GM18511 (cell line): ENCODE data around the gene HIRIP3.

Experiments
- ATAC-seq: cut with Tn5 transposase; IDR thresholded peaks from one replicate; pipeline ENCODE4 v1.9.1; 2021; ENCODE audit warnings: mild to moderate bottlenecking, moderate library complexity; ENCODE audit not compliant: unreplicated experiment

The HIRIP3 gene

DNA sequence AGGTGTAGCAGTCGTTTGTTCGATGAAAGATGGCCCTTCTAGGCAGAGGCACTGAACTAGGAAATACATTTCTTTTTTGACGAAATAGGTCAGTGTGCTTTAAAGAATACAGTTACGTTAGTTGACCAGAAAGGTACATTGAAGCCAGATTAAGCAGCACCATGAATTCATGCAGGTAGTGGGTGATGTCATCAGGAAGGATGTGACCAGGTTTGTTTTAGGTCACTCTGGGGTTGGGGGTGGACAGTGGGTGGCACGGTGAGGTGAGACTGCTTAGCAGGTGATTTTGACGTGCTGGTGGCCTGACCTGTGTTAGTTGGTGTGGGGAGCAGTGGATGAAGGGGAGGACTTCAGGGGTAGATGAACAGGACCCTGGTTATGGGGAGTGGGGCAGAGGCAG is 4.2 kb upstream of the HIRIP3 start:
- ATAC-seq = no peak

DNA sequence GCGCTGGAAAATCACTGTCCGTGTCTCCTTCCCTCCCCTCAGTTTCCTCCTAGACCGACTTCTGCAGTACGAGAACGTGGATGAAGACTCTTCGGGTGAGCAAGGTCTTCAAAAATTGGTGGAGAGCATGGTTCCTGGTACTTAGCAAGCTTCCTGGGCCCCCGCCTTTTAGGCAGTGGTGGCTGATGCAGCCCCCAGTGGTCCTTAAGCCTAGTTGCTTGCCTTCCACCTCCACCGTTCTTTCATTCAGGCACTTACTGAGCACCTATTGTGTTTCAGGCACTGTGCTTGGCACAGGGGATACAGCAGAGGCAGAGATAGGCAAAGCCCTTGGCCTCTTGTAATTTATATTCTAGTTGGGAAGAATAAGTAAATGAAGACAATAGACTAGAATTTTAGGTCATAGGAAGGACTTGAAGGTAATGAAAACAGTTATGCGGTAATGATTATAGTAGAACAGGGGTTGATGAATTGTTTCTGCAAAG is 1.4 kb upstream of the HIRIP3 start:
- no peak for ATAC-seq

GRCh38 chr16:29995911-29996765 is 721 bp upstream of the HIRIP3 start, which contains the start of gene INO80E:
INO80E (plus strand) TSS chr16:29996241; CDS start chr16:29996311, 70 bp downstream.
- ATAC-seq = peak; percentile 92

GRCh38 chr16:29994600-29995323 is 655 bp downstream of the HIRIP3 start:
- ATAC-seq = peak; percentile 37

- no peak for ATAC-seq
Measured at GRCh38 chr16:29993903-29994599, 1.4 kb downstream of the HIRIP3 start.

GRCh38 chr16:29993191-29993902 is 2.1 kb downstream of the HIRIP3 start:
- no peak for ATAC-seq

DNA sequence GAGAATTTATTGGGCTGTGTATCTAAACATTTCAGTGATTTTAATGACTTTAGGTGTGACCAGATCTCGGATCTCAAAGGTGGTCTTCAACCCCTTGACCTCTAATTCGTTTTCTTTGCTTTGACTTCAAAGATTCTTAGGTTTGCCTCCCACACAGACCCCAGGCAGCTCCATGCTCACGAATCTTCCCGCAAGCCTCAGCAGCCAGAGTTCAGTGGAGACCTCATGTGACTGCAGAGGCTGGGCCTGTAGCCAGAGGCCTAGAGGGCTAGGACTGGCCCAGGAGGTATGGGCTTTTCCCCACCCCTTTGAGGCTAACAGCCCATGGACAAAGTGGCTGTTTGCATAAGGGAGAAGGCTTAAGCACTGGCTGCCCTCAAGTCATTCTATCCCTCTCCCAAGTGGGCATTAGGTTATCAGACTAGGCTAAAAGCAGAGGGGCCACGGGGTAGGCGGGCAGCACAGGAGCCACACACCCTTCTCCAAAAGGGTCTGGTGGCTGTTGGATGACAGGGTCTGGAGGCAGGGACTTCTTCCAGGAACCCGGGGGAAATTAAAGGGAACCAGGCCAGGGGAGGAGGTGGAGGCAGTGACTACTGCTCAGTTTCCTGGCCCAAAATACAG is 3.0 kb downstream of the HIRIP3 start:
- ATAC-seq = no peak

DNA sequence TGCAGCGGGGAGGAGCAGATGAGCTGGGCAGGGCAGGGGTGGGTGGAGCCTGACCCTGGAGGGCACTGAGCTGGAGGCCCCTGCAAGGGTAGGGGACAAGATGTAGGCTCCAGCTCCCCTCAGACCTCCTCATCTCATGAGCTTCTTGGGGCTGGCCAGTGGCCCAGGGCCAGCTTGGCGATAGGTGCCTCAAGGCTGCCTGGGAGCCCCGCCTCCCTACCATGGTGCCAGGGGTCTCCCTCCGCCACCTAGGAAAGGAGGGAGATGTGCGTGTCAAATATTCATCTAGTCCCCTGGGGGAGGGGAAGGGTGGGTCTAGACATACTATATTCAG is 3.9 kb downstream of the HIRIP3 start:
- ATAC-seq = no peak

DNA sequence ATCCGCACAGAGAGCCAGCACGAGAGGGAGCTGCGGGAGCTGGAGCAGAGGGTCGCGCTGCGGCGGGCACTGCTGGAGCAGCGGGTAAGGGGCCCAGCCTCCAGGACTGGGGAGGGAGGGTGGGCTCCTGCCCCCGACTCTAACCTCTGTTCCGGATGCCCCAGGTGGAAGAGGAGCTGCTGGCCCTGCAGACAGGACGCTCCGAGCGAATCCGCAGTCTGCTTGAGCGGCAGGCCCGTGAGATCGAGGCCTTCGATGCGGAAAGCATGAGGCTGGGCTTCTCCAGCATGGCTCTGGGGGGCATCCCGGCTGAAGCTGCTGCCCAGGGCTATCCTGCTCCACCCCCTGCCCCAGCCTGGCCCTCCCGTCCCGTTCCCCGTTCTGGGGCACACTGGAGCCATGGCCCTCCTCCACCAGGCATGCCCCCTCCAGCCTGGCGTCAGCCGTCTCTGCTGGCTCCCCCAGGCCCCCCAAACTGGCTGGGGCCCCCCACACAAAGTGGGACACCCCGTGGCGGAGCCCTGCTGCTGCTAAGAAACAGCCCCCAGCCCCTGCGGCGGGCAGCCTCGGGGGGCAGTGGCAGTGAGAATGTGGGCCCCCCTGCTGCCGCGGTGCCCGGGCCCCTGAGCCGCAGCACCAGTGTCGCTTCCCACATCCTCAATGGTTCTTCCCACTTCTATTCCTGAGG is 4.4 kb downstream of the HIRIP3 start:
- no peak for ATAC-seq

- ATAC-seq = no peak
Measured at GRCh38 chr16:29990034-29990433, 5.4 kb downstream of the HIRIP3 start.

GRCh38 chr16:29989111-29989858 is 6.1 kb downstream of the HIRIP3 start:
- ATAC-seq = no peak

DNA sequence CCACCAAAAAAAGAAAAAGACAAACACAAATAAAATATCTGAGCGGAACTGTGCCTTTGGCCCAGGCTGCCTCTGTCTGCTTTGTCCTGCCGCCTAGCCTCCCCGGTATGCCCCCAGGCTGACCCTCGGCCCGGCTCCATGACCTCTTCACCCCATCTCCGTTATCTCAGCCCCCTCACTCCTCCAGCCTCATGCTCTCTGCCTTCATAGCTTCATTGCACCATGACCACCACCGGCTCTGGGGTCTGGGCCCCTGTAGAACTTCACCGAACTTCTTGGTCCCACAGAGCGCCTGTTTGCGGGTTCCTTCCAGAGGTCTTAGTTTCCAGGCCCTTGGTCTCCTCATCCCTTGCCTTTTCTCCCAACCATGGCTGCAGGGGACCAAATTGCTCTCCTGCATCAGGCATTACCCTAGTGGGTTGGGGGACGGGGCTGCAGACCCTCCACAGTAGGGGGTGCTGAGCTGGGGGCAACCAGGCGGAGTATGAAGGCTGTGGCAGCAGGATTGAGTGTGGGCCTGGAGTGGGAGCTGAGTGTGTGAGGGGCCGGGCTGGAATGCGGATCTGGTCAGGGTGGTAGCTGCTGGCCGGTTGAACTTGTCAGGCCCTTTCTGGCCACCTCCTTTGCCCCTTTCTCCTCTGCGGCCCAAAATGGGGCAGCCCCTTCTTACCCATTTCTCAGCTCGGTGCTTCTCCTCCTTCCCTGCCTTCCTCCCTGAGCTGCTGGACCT is 6.9 kb downstream of the HIRIP3 start:
- ATAC-seq = no peak

GRCh38 chr16:29987371-29988085 is 7.9 kb downstream of the HIRIP3 start:
- no peak for ATAC-seq

DNA sequence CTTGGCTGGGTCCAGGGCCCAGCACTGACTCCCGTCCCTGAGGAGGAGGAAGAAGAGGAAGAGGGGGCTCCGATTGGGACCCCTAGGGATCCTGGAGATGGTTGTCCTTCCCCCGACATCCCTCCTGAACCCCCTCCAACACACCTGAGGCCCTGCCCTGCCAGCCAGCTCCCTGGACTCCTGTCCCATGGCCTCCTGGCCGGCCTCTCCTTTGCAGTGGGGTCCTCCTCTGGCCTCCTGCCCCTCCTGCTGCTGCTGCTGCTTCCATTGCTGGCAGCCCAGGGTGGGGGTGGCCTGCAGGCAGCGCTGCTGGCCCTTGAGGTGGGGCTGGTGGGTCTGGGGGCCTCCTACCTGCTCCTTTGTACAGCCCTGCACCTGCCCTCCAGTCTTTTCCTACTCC is 8.5 kb downstream of the HIRIP3 start:
- ATAC-seq = no peak

DNA sequence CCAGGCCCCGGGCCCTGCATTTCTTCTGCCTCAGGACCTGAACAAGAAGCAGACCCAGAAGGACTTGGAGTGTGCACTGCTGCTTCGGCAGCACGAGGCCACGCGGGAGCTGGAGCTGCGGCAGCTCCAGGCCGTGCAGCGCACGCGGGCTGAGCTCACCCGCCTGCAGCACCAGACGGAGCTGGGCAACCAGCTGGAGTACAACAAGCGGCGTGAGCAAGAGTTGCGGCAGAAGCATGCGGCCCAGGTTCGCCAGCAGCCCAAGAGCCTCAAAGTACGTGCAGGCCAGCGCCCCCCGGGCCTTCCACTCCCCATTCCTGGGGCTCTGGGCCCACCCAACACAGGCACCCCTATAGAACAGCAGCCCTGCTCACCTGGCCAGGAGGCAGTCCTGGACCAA is 9.2 kb downstream of the HIRIP3 start:
- no peak for ATAC-seq

DNA sequence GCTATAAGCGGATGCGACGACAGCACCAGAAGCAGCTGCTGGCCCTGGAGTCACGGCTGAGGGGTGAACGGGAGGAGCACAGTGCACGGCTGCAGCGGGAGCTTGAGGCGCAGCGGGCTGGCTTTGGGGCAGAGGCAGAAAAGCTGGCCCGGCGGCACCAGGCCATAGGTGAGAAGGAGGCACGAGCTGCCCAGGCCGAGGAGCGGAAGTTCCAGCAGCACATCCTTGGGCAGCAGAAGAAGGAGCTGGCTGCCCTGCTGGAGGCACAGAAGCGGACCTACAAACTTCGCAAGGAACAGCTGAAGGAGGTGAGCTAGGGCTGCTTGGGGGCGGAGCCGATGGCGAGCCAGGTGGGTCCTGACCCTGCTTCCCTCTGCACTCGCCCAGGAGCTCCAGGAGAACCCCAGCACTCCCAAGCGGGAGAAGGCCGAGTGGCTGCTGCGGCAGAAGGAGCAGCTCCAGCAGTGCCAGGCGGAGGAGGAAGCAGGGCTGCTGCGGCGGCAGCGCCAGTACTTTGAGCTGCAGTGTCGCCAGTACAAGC is 10.1 kb downstream of the HIRIP3 start:
- ATAC-seq = no peak

GRCh38 chr16:29984764-29985147 is 10.7 kb downstream of the HIRIP3 start:
- ATAC-seq = no peak
